Hepatocyte (in vitro differentiated cells): Measurements from ENCODE around the gene HOXC9. TPM values are rescaled to one million over a fixed set of nuclear protein-coding genes. Genes with fewer than 3 reads are reported as not detected.

Experiments
- DNase-seq: peaks from one replicate; pipeline ENCODE4 v3.0.0-alpha.2; 2016; ENCODE audit warnings: low spot score
- H2AFZ ChIP-seq: fragments of 200-600 bp; sonication (generic); 2 replicates; pipeline ENCODE4 v1.6.0; 2016; ENCODE audit warnings: antibody characterized with exemption, mild to moderate bottlenecking
- H3K27ac ChIP-seq: fragments of 200-600 bp; sonication (generic); 2 replicates; pipeline ENCODE4 v1.5.1; 2016; ENCODE audit warnings: mild to moderate bottlenecking
- H3K27me3 ChIP-seq: fragments of 200-600 bp; sonication (generic); 2 replicates; pipeline ENCODE4 v1.6.1; 2016
- H3K36me3 ChIP-seq: fragments of 200-600 bp; sonication (generic); replicated peaks from 2 replicates; pipeline ENCODE4 v1.5.1; 2016; ENCODE audit warnings: low read depth; ENCODE audit not compliant: insufficient read depth
- H3K4me1 ChIP-seq: fragments of 200-600 bp; sonication (generic); 2 replicates; pipeline ENCODE4 v1.5.1; 2016; ENCODE audit warnings: mild to moderate bottlenecking, moderate library complexity; ENCODE audit not compliant: insufficient read depth
- H3K4me2 ChIP-seq: fragments of 200-600 bp; sonication (generic); 2 replicates; pipeline ENCODE4 v1.6.0; 2016
- H3K4me3 ChIP-seq: fragments of 200-600 bp; sonication (generic); 2 replicates; pipeline ENCODE4 v1.5.1; 2016; ENCODE audit warnings: mild to moderate bottlenecking
- H3K79me2 ChIP-seq: fragments of 200-600 bp; sonication (generic); 2 replicates; pipeline ENCODE4 v1.6.0; 2017; ENCODE audit warnings: mild to moderate bottlenecking
- H3K9me2 ChIP-seq: fragments of 200-600 bp; sonication (generic); replicated peaks from 2 replicates; pipeline ENCODE4 v1.6.0; 2017; ENCODE audit warnings: mild to moderate bottlenecking; ENCODE audit not compliant: insufficient read depth
- H3K9me3 ChIP-seq: fragments of 200-600 bp; sonication (generic); 2 replicates; pipeline ENCODE4 v1.5.1; 2016; ENCODE audit warnings: low read depth, mild to moderate bottlenecking
- H4K20me1 ChIP-seq: fragments of 200-600 bp; sonication (generic); 2 replicates; pipeline ENCODE4 v1.6.0; 2016; ENCODE audit warnings: mild to moderate bottlenecking; ENCODE audit not compliant: insufficient read depth, poor library complexity, severe bottlenecking
- CTCF ChIP-seq: fragments of 200-600 bp; sonication (generic); IDR thresholded peaks from 2 replicates; pipeline ENCODE4 v1.5.1; 2016; ENCODE audit warnings: antibody characterized with exemption, mild to moderate bottlenecking; ENCODE audit not compliant: poor library complexity
- EZH2 ChIP-seq: fragments of 200-600 bp; sonication (generic); IDR thresholded peaks from 2 replicates; pipeline ENCODE4 v1.6.1; 2016; ENCODE audit warnings: antibody characterized with exemption, mild to moderate bottlenecking, borderline replicate concordance
- EZH2phosphoT487 ChIP-seq: fragments of 200-600 bp; sonication (generic); IDR thresholded peaks from one replicate; pipeline ENCODE4 v1.6.1; 2018; ENCODE audit warnings: antibody characterized with exemption, mild to moderate bottlenecking, low read depth, moderate library complexity; ENCODE audit not compliant: unreplicated experiment, severe bottlenecking
- WGBS: methylation state at CpG from one replicate; pipeline ENCODE4 v1.1.6; 2016; ENCODE audit warnings: low lambda C conversion rate; ENCODE audit errors: missing lambda C conversion rate; 5-methylcytosine and 5-hydroxymethylcytosine counted together
- polyA plus RNA-seq: library from polyadenylated mRNA; unstranded; fragments of >200 nt; fragmentation: Nextera tagmentation; extraction: Ambion mirVana; gene quantifications from 2 replicates; pipeline ENCODE4 v1.2.1, GENCODE V29; 2016
- total RNA-seq: library from RNA; depleted of rRNA; stranded (reverse); fragments of >200 nt; gene quantifications from 2 replicates; pipeline ENCODE4 v1.2.3, GENCODE V29; 2014

The HOXC9 gene
- total and polyA plus RNA-seq, 2 experiments from 2014 or later, result 0.10 to 4.1 TPM

DNA sequence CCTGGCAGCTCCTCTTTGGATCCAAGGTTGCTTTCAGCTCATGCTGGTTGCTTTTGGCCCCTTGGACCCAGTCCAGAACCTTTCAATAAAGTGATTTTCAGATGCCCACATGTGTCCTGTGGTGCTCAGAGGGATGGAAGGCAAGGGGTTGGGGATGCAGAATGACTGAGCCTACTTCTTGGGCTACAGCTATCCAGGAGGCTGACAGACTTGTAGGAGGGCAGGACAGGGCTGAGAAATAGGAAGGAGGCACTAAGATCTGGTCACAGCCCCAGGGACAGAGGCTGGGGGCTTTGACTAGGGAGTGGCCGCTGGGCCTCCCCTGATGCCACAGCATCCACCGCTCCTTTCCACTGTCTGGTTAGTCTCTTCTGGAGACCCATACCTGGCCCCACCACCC lies 28.3 kb upstream of the HOXC9 start:
- no peak overlapping the region for H2AFZ ChIP-seq
- peaks cover 16% of the 10 kb centered on the region for H3K4me1 ChIP-seq
- no peaks in the 10 kb centered on the region for H3K36me3 ChIP-seq
- 46% methylated on average over 2 of the region's 2 CpGs for WGBS
- no peak for DNase-seq
- H3K9me3 ChIP-seq, result no peaks in the 10 kb centered on the region
- no peak overlapping the region for H3K27ac ChIP-seq
- no peak overlapping the region for H3K4me3 ChIP-seq
- no peak for TF ChIP-seq CTCF
- no peak for TF ChIP-seq EZH2
- no peak for TF ChIP-seq EZH2phosphoT487
- H3K9me2 ChIP-seq, result no peaks in the 10 kb centered on the region
- H3K79me2 ChIP-seq, result no peaks in the 10 kb centered on the region
- H4K20me1 ChIP-seq, result no peaks in the 10 kb centered on the region
- H3K4me2 ChIP-seq, result no peak overlapping the region
- H3K27me3 ChIP-seq, result peaks cover 98% of the 10 kb centered on the region

- Histone ChIP-seq H4K20me1 (no peaks in the 10 kb centered on the region), H3K9me2 (no peaks in the 10 kb centered on the region), H3K4me3 (no peak overlapping the region), H2AFZ (no peak overlapping the region), H3K4me2 (peak overlapping the region; percentile 88), H3K79me2 (no peaks in the 10 kb centered on the region), H3K36me3 (no peaks in the 10 kb centered on the region), H3K27me3 (peaks cover 98% of the 10 kb centered on the region), H3K4me1 (peaks cover 21% of the 10 kb centered on the region), H3K27ac (no peak overlapping the region), H3K9me3 (no peaks in the 10 kb centered on the region)
- DNase-seq, result no peak
- TF ChIP-seq EZH2, result no peak
- peak; percentile 29 for TF ChIP-seq EZH2phosphoT487
- TF ChIP-seq CTCF, result no peak
- WGBS, result 41% methylated on average over 9 of the region's 9 CpGs
These were observed 27.7 kb upstream of the HOXC9 start for GRCh38 chr12:53972152-53972702.

GRCh38 chr12:53972722-53973235 lies 27.2 kb upstream of the HOXC9 start, which contains the start of gene HOXC11:
HOXC11 (plus strand) TSS chr12:53973126; CDS start chr12:53973242, 116 bp downstream.
- Histone ChIP-seq H3K9me2 (no peaks in the 10 kb centered on the region), H3K9me3 (no peaks in the 10 kb centered on the region), H3K27me3 (peaks cover 98% of the 10 kb centered on the region), H4K20me1 (no peaks in the 10 kb centered on the region), H2AFZ (peak within 1 kb of the TSS; percentile 81), H3K4me2 (peak within 1 kb of the TSS; percentile 88), H3K4me3 (peak within 1 kb of the TSS; percentile 44), H3K27ac (peak within 1 kb of the TSS; percentile 52), H3K36me3 (no peaks in the 10 kb centered on the region), H3K4me1 (peaks cover 26% of the 10 kb centered on the region), H3K79me2 (no peaks in the 10 kb centered on the region)
- TF ChIP-seq CTCF (no peak), EZH2 (no peak), EZH2phosphoT487 (no peak)
- DNase-seq, result no peak
- WGBS, result 7% methylated on average over 21 of the region's 21 CpGs
